ENCODE results near the gene NUP42.

DNA sequence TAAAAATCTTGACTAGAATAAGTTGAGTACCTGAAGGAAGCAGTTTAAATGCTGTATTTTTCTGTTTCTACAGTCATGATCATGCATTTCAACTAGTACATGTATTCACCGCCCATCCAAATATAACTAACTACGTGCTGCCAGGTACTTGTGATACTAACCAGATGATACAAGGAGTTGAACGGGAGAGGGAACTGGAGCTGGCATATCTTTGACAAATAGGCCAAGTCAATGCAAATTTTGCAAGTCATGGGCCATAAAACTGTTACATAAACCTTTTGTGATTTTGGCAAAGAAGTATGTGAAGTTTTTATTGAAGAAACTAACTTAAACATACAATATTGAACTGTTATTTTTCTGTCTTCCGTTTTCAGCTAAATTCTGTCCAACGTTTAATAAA, 14.5 kb downstream of the NUP42 start:
- no peak for TF ChIP-seq POLR2A (IDR thresholded peaks at IDR 0.05; ENCODE audit: low read depth, low read length)
- no peak for TF ChIP-seq EP300 (IDR thresholded peaks at IDR 0.05; ENCODE audit: borderline replicate concordance in 1 of 2, control insufficient read depth in 1 of 2, low read depth in 2 of 2, low read length in 2 of 2)
- no peak for TF ChIP-seq ZNF384 (IDR thresholded peaks at IDR 0.05; ENCODE audit: borderline replicate concordance, low read depth, low read length)
- TF ChIP-seq RAD21 (IDR thresholded peaks at IDR 0.05; ENCODE audit: insufficient read depth, low read depth, low read length) = no peak
- TF ChIP-seq, protein P1, sequence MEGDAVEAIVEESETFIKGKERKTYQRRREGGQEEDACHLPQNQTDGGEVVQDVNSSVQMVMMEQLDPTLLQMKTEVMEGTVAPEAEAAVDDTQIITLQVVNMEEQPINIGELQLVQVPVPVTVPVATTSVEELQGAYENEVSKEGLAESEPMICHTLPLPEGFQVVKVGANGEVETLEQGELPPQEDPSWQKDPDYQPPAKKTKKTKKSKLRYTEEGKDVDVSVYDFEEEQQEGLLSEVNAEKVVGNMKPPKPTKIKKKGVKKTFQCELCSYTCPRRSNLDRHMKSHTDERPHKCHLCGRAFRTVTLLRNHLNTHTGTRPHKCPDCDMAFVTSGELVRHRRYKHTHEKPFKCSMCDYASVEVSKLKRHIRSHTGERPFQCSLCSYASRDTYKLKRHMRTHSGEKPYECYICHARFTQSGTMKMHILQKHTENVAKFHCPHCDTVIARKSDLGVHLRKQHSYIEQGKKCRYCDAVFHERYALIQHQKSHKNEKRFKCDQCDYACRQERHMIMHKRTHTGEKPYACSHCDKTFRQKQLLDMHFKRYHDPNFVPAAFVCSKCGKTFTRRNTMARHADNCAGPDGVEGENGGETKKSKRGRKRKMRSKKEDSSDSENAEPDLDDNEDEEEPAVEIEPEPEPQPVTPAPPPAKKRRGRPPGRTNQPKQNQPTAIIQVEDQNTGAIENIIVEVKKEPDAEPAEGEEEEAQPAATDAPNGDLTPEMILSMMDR (IDR thresholded peaks at IDR 0.05 in 2 of 3, conservative IDR thresholded peaks at IDR 0.05 in 1 of 3; ENCODE audit: control insufficient read depth in 2 of 3, extremely low read depth in 1 of 3, insufficient read depth in 1 of 3, low read depth in 3 of 3, low read length in 3 of 3) = no peak
- TF ChIP-seq SRF (IDR thresholded peaks at IDR 0.05; ENCODE audit: low read depth in 2 of 2, low read length in 2 of 2) = no peak
- no peak for TF ChIP-seq YY1 (IDR thresholded peaks at IDR 0.05; ENCODE audit: low read depth, low read length)
- TF ChIP-seq FOS (IDR thresholded peaks at IDR 0.05; ENCODE audit: borderline replicate concordance, extremely low read depth, insufficient read length) = no peak
- TF ChIP-seq MXI1 (IDR thresholded peaks at IDR 0.05; ENCODE audit: low read depth, low read length) = no peak
- no peak for TF ChIP-seq NFIC (IDR thresholded peaks at IDR 0.05; ENCODE audit: low read depth, low read length)
- TF ChIP-seq, protein P2, sequence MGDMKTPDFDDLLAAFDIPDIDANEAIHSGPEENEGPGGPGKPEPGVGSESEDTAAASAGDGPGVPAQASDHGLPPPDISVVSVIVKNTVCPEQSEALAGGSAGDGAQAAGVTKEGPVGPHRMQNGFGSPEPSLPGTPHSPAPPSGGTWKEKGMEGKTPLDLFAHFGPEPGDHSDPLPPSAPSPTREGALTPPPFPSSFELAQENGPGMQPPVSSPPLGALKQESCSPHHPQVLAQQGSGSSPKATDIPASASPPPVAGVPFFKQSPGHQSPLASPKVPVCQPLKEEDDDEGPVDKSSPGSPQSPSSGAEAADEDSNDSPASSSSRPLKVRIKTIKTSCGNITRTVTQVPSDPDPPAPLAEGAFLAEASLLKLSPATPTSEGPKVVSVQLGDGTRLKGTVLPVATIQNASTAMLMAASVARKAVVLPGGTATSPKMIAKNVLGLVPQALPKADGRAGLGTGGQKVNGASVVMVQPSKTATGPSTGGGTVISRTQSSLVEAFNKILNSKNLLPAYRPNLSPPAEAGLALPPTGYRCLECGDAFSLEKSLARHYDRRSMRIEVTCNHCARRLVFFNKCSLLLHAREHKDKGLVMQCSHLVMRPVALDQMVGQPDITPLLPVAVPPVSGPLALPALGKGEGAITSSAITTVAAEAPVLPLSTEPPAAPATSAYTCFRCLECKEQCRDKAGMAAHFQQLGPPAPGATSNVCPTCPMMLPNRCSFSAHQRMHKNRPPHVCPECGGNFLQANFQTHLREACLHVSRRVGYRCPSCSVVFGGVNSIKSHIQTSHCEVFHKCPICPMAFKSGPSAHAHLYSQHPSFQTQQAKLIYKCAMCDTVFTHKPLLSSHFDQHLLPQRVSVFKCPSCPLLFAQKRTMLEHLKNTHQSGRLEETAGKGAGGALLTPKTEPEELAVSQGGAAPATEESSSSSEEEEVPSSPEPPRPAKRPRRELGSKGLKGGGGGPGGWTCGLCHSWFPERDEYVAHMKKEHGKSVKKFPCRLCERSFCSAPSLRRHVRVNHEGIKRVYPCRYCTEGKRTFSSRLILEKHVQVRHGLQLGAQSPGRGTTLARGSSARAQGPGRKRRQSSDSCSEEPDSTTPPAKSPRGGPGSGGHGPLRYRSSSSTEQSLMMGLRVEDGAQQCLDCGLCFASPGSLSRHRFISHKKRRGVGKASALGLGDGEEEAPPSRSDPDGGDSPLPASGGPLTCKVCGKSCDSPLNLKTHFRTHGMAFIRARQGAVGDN (IDR thresholded peaks at IDR 0.05) = no peak
- TF ChIP-seq, protein P3, sequence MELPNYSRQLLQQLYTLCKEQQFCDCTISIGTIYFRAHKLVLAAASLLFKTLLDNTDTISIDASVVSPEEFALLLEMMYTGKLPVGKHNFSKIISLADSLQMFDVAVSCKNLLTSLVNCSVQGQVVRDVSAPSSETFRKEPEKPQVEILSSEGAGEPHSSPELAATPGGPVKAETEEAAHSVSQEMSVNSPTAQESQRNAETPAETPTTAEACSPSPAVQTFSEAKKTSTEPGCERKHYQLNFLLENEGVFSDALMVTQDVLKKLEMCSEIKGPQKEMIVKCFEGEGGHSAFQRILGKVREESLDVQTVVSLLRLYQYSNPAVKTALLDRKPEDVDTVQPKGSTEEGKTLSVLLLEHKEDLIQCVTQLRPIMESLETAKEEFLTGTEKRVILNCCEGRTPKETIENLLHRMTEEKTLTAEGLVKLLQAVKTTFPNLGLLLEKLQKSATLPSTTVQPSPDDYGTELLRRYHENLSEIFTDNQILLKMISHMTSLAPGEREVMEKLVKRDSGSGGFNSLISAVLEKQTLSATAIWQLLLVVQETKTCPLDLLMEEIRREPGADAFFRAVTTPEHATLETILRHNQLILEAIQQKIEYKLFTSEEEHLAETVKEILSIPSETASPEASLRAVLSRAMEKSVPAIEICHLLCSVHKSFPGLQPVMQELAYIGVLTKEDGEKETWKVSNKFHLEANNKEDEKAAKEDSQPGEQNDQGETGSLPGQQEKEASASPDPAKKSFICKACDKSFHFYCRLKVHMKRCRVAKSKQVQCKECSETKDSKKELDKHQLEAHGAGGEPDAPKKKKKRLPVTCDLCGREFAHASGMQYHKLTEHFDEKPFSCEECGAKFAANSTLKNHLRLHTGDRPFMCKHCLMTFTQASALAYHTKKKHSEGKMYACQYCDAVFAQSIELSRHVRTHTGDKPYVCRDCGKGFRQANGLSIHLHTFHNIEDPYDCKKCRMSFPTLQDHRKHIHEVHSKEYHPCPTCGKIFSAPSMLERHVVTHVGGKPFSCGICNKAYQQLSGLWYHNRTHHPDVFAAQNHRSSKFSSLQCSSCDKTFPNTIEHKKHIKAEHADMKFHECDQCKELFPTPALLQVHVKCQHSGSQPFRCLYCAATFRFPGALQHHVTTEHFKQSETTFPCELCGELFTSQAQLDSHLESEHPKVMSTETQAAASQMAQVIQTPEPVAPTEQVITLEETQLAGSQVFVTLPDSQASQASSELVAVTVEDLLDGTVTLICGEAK (IDR thresholded peaks at IDR 0.05; ENCODE audit: borderline replicate concordance) = no peak
- TF ChIP-seq, protein P4, sequence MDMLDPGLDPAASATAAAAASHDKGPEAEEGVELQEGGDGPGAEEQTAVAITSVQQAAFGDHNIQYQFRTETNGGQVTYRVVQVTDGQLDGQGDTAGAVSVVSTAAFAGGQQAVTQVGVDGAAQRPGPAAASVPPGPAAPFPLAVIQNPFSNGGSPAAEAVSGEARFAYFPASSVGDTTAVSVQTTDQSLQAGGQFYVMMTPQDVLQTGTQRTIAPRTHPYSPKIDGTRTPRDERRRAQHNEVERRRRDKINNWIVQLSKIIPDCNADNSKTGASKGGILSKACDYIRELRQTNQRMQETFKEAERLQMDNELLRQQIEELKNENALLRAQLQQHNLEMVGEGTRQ (IDR thresholded peaks at IDR 0.05; ENCODE audit: borderline replicate concordance, low read depth, low read length) = no peak
- no peak for TF ChIP-seq EGR1 (IDR thresholded peaks at IDR 0.05; ENCODE audit: borderline replicate concordance in 1 of 2, low read depth in 2 of 2, low read length in 2 of 2)
